Activated CD8-positive, alpha-beta memory T cell treated with anti-CD3 and anti-CD28 coated beads, Interleukin-2, amount 50 U/mL, for 24 hours (primary cell): ENCODE data around the gene FOCAD.
"Not testable (repeated sequence)": the region's sequence is repeated elsewhere in the genome, so short reads cannot be mapped to it uniquely, and the experiment has no call there.

Experiments
- DNase-seq: peaks from one replicate; pipeline ENCODE4 v3.0.0-alpha.2; 2020; ENCODE audit errors: extremely low read depth

The FOCAD gene

DNA sequence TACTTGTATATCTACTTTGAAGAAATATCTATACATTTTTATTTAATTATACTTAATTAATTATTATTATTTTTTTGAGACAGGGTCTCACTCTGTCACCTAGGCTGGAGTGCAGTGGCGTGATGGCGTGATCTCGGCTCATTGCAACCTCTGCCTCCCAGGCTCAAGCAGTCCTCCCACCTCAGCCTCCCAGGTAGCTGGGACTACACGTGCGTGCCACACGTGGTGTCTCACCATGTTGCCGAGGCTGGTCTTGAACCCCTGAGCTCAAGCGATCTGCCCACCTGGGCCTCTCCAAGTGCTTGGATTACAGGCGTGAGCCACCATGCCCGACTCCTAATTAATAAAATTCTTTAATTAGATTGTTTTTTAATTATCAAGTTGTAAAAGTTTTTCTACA lies 10.5 kb upstream of the FOCAD start:
- not testable (repeated sequence) for DNase-seq

DNA sequence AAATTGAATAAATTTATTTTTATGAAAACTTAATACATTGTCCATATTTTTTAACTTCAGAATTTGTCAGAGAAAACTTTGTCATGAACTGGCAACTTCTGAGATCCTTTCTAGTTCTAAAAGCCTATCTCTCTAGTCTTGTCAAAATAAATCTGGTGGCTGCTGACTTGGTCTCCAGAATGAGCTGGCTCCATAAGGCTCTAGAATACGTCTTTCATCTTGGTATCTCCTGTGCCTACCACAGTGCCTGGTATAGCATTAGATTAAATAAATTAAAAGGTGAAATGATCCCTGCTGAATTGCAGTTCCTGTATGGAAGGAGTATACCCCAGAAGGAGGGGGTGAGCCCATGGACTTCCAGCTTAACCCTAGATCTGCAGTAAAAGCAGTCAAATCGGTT lies 2.6 kb upstream of the FOCAD start:
- no peak for DNase-seq

DNA sequence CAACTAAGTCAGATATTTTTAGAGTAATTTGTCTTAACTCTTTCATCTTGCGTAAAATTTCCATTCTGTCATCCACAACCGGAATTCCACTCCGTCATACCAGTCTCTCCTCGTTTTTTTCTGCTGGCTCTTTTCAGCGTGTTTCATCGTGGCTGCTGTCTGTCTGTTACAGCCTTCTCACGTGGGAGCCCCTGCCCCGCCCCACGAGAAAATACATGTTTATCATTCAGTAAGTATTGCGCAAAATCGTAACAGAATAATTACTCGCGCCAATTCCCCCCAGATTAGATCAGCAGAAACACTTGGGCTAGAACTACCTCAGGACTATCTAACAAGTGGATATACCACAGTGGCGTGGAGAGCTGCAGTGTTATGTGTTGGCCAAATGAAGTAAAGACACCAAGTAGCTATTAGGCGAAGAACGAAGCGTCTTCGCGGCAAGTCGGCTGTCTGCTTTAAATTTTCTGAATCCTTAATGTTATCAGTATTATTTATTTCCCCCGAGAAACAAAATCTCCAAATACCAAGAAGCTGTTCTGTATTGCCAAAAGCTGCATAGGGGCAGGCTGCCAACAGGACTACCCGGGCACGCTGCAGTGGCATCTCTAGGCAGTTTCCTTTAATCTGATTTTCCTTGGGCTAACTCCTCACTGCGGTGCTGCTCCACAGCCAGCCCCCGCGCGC lies 566 bp upstream of the FOCAD start:
- no peak for DNase-seq

DNA sequence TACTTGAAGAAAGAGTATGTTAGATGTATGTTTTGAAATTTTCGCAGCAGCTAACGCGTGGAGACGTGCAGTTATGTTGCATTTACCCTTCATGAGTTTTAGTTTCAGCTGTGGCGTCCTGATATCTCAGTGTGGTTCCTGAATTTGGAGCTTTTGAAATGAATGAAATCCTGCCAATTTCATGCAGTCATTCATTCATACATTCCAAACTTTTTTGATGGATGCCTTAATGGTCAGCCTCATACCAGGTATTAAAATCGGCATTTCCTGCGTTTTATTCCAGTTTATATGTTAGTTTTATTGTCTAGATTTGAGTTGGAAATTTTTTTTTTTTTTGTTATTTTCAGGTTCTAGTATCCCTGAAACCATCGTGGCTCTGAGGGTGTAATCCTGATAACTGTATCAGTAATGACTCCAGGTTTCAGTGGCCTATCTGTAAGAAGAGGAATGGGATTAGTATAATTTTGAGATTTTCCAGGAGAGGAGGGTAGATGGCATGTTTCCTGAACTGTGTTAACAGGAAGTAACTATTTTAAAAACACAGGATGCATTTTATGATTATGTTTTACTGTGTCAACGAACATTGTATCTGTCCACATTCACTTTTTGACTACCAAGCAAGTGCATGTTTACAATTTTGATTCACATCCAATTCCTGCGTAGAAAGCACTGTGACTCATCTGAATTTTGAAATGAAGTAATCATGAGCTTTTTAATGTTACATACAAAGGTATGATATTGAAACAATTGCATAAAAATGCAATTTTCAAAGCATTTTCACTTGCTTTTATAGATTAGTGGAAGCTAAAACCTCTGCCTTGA lies 1.0 kb downstream of the FOCAD start:
- DNase-seq = no peak

DNA sequence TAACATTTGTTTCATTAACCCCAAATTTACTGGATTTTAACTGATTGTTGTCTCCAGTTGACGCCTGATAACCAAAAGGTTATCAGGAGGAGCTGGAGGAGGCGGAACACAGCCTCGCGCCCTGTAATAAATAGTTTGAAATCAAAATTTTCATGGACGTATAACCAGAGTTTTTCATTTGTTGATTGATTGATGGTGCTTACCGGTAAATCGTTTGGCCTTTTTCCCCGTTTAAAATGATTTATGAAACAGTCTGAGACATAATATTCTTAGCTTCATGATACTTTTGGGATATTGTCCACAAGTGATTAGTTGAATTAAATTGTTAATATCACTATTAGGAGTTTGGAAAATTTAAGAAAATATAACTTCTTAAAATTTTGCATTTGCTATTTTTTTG lies 1.7 kb downstream of the FOCAD start:
- no peak for DNase-seq

DNA sequence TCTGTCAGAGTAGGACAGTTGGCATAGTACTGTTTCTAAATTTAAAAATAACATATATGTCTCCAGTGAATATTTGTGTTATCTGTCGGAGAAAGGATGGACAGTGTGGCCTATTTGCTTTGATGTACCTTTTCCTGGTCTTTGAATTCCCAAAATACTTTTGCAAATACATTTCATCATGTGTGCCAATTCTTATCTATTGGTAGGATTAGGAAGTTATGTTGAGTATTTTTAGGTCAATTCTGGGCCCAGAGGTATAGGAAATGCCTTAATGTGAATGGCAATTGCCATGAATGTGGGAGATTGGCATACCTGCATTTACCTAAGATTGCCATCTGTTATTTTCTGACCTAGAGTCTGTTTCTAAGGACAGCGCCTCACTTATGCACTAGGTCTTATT lies 5.8 kb downstream of the FOCAD start:
- no peak for DNase-seq

DNA sequence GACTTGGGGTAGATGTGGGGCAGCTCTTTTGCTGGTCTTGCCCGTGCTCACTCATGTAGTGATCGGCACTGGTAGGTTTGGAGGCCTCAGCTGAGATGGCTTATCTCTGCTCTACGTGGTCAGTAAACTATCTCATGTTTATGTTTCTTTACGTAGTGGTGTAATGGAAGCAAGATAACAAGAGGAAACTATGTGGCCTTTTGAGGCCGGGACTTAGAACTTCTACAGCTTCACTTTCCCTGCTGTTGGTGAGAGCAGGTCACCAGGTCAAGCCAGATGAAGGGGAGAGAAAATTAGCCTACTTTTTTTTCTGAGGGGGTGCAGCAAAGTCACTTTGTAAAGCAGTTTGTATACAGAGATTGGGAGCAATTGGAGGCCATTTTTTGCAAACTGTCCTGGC lies 8.5 kb downstream of the FOCAD start:
- DNase-seq = no peak

DNA sequence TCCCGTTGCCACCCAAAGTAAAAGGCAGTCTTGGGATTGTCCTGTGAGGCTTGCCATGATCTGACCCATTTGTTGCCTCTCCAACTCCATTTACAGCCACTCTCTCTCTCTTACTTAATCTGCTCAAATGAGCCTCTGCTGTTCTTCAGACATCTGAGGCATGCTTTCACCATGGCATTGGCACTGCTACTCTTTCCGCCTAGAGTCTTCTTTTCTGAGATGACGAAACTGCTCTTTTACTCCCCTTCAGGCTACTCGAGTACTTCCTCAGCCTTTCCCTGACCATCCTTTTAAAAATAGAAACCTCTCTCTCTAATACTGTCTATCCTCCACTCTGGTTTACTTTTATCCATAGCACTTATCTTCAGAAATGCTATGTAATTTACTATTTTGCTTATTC lies 9.0 kb downstream of the FOCAD start:
- DNase-seq = no peak

DNA sequence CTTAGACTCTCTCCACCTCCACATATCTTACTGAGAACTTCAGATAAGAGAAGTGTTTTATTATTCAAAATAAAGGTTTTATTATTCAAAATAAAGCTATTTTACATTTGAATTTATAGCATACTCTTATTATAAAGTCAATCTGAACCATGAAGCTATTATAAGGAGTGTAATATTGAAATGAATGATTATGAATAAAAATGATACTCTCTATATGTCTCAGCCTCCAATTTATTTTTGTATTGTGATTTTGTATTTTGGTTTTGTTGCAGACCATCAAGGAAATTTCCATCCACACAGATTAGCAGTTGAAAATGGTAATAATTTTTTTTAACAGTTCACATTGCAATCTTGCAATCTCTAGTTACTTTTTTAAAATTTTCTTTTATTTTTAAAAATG lies 10.2 kb downstream of the FOCAD start:
- no peak for DNase-seq

DNA sequence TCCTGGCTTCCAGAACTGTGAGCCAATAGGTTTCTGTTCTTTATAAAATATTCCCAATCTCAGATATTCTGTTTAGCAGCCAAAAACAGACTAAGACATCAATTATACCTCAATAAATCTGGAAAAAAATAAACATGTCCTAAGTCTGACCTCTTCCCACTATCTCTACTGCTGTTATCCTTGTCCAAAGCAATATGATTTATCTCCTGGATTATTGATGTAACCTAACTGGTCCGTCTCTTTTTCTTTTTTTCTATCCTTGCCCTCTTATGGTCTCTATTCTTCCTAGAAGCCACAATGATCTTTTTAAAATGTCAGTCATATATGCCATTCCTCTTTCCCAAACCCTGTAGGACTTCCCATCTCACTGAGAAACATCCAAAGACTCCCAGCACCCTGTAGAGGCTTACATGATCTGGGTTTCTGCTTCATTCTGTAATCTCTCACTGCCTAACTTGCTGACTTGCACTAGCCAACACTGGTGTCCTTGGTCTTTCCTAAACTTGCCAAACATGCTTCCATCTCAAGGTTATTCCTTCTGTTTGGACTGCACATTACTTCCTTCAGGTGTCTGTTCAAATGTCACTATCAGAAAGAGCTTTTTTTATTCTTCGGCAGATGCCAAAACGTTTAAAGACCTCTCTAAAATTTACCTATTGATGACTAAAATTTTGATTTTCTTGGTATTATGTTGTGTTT lies 13.1 kb downstream of the FOCAD start:
- no peak for DNase-seq

DNA sequence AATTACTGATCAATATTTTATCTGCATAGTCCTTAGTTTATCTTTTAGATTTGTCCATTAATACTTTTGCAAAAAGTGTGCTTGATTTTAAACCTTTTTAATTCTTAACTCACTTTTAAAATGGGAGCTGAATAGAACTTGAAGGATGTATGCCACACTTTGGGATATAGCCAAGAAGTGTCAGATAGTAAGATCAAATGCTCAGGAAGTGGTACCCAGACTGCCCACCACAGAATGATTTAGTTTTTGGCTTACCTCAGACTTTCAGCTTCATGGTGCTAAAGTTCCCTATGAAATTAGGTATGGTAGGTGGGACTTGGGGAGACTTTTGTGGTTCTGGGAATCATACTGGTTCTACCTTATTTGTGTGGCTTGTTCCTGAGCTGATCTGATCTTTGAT lies 14.7 kb downstream of the FOCAD start:
- DNase-seq = no peak

DNA sequence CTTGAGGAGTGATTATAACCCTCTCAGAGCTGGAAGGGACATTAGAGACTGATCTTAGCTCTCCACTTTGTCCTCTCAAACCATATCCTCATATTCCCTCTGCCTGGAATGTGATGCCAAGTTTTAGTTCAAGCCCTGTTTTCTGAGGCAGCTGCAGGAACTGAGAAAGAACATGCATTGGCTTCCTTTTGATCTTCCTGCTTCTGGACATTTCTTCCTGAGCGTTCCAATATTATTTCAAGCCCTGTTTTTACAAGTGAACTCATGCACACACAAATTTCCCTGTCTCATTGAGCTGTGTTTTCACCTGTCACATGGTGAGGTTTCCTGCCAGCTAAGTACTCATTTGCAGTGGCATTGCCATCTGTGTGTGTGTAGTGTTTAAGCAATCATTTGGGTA lies 17.0 kb downstream of the FOCAD start:
- DNase-seq = no peak

DNA sequence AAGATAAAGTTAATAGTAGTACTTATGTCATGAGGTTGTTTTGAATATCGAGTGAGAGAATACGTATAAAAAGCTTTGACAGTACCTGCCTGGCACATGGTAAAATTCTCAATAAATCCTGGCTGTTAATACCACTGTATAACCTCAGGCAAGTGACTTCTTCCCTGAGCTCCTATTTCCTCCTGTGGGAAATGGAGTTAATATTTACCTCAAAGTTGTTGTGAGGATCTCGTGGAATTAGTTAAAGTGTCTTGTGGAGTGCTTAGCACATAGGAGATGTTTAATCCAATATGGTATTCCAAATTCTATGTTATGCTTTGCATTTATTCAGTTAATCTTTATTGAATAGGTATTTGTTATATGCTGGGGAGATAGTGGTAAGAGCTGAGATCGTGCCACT lies 18.5 kb downstream of the FOCAD start:
- DNase-seq = no peak

DNA sequence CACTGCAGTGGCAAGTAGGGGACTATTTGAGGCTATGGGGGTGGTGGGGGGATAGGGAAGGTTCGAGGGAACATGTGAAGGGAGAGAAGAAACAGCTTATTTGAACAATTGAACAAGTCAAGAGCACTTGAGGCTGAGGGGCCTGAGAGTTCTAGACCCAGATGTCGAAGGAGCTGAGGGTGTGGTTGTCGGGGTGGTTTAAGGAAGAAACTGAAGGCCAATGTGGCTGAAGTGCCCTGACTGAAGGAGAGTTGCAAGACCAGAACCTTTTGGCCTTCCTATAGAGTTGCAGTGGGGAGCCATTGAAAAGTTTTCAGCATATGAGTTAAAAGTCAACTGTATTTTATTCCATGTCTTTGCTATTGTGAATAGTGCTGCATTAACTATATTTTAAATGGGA lies 19.1 kb downstream of the FOCAD start:
- no peak for DNase-seq

DNA sequence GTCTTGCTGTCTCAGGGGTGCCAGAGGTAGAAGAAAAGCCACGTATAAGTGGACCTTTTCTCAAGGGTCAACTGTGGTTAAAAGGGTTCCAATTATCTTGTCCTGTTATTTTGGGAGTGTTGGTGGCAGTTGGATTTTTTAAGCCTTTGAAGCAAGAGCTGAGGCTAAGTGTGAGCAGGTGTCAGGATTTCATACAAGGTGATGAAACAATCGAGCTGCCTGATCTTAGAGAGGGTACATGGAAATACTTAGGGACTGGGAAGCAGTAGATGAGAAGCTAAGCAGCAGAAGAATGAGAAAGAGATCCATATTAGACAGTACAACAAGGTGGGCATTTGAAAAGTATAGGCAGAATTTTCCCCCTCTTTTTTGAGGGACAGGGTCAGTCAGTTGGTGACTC lies 23.6 kb downstream of the FOCAD start:
- no peak for DNase-seq

DNA sequence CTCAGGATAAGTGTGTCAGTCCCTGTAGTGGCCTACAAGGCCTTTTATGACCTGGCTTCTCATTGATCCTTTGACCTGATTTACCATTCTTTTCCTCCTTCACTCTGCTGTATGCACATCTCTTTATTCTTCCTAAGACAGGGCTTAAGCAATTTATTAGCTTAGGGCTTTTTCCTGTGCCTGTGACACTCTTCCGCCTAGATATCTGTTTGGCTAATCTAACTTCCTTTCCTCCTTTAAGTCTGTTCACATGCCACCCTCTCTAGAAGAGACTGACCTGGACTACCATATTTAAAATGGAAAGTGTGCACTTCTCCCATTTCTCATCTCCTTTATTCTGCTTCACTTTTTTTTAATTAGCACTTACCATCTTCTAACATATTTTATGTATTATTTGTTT lies 29.1 kb downstream of the FOCAD start:
- DNase-seq = no peak

DNA sequence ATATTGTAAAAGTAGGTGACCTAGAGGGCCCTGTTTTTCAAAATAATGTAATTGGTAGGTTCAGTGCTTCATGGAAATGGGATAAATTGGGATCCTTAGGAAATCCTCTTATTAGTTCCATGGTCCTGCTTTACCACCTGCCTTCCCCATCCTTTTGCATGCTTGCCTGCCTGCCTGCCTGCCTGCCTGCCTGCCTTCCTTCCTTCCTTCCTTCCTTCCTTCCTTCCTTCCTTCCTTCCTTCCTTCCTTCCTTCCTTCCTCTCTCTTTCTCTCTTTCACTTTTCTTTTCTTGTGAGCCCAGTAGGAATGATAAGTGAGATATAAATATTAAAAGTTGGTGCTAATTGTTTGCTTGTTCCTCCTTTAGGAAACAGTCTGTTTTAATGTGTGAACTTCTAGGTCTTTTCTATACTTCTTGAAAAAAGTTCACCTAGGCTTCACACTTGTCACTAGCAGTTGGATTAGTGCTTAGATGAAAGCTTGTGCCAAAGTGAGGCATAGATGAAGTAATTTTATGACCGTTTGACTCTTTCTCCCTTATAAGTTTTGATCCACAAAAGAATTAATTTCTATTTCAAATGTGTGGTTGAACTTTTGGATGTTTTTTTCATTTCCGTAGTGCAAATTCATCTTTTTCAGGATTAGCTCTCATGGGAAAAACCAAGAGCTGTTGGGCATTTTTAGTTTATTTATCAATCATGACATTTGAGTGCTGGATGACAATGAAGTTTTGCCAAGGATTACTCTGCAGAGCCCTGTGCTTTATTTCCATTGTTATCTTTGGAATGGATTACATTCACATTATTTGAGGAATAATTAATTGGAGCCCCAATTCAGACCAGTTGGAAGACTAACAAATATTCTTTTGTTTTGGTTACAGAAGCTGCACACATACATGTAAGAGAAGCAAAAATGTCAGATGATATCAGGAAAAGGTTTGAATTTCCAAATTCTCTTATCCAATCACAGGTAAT lies 30.7 kb downstream of the FOCAD start:
- no peak for DNase-seq

DNA sequence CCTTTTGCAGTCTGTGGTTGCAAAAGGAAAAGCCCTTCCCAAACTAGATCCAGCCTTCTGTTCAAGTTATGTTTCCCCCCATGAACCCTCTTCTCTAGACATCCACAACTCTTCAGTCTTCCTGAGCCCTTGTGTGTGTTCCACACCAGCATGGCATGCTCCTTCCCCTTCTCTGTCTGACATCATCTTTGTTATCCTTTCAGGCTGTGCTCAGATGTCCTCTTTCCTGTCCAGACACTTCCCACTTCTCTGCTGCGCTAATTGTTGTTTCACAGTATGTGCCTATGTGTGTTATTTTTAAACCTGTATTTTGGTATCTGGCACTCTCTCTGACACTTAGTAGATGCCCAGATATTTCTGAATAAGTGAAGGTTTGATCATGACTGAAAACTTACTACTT lies 38.2 kb downstream of the FOCAD start:
- DNase-seq = no peak

DNA sequence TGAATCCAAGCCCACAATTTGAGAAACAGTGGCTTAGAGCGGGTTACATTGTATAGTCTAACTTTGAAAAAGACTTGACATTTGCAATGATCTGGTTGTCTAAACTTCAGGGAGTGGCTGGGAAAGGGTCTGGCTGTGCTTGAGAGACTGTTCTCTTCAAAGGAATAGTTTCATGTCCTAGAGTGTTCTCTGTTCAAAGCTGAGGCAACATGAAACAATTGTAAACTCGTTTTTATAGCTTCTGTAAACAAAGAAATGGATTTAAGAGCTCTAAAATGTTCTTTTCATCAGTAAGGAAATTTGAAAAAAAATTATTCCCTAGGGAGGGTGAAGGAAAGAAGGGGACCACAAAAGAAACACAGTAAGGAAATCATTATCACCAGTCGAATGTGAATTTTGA lies 41.6 kb downstream of the FOCAD start:
- DNase-seq = no peak

DNA sequence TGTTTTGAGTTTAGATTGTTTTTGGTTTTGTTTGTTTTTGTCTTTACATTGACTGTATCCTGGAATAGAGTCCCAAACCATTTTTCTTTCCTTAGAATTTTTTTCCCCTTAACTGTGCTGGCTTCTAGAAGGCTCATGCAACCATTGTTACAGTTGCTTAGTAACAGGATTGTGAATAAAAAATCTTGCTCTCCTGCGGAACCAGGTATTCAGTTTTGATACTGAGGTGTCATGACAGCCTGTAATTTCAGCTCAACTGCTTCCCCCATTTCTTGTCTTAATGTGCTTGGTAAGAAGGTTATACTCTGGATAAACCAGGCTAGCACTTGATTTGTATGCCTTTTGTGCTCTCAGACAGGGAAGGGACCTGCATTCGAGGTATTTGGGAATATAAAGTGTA lies 42.1 kb downstream of the FOCAD start:
- DNase-seq = no peak

DNA sequence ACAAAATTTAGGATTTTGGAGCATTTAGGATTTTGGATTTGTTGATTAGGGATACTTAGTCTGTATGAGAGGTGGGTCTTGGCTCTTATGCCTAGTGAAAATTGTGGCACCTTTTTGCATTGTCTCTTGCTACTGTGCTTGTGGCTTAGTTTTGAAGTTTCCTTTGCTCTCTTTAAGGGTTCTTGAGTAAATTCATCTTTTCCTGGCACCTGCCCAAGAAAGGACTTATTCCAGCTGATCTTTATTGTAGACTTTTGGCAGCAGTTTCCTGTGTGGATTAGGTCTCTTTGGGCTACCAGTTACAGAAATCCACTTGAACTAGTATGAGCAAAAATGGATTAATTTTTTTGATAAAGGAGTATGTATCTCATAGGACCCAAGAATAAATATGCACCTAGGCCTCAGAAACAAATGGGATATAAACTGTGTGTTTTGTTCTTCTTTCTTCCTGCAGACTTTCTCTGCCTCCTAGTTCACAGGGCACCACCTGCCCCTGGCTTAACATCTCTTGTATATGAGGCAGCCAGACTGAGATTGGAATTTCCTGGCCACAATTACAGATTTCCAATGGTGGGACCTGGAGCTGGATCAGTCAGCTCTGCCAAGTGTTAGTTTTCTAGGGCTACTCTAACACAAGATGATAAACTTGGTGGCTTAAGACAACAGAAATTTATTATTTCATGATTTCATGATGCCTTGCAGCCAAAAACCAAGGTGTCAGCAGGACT lies 44.6 kb downstream of the FOCAD start:
- DNase-seq = no peak
